DMS 273 treated with DMSO at 0.1 percent for 48 hours (cell line): Measurements from ENCODE around the gene RASGRF2.

ENCODE experiments used
- DNase-seq: peaks from one replicate; lab custom pipeline; 2025; lab: John Stamatoyannopoulos, UW

The RASGRF2 gene

GRCh38 chr5:81136557-81136956 lies 176.4 kb downstream of the RASGRF2 start:
- no peak for DNase-seq

GRCh38 chr5:81137833-81138232 lies 177.7 kb downstream of the RASGRF2 start:
- no peak for DNase-seq

- DNase-seq = no peak
Observed at GRCh38 chr5:81140441-81140840, 180.3 kb downstream of the RASGRF2 start.

- DNase-seq = no peak
Observed at GRCh38 chr5:81140943-81141342, 180.8 kb downstream of the RASGRF2 start.

GRCh38 chr5:81142108-81142507 lies 181.9 kb downstream of the RASGRF2 start:
- DNase-seq = no peak

- DNase-seq = no peak
Observed at GRCh38 chr5:81145329-81145935, 185.3 kb downstream of the RASGRF2 start.

- no peak for DNase-seq
Observed at GRCh38 chr5:81146031-81146430, 185.9 kb downstream of the RASGRF2 start.

- DNase-seq = no peak
Observed at GRCh38 chr5:81147011-81147885, 187.1 kb downstream of the RASGRF2 start.

GRCh38 chr5:81147886-81148571 lies 187.9 kb downstream of the RASGRF2 start:
- no peak for DNase-seq

- no peak for DNase-seq
Observed at GRCh38 chr5:81151546-81151945, 191.4 kb downstream of the RASGRF2 start.

- DNase-seq = no peak
Observed at GRCh38 chr5:81154725-81155124, 194.6 kb downstream of the RASGRF2 start.

GRCh38 chr5:81156732-81157131 lies 196.6 kb downstream of the RASGRF2 start:
- DNase-seq = no peak

GRCh38 chr5:81161012-81161601 lies 200.9 kb downstream of the RASGRF2 start:
- no peak for DNase-seq

- no peak for DNase-seq
Observed at GRCh38 chr5:81162501-81162900, 202.3 kb downstream of the RASGRF2 start.

- no peak for DNase-seq
Observed at GRCh38 chr5:81163651-81164050, 203.5 kb downstream of the RASGRF2 start.

- no peak for DNase-seq
Observed at GRCh38 chr5:81164476-81164875, 204.3 kb downstream of the RASGRF2 start.

- no peak for DNase-seq
Observed at GRCh38 chr5:81164936-81165335, 204.8 kb downstream of the RASGRF2 start.

GRCh38 chr5:81165493-81166119 lies 205.4 kb downstream of the RASGRF2 start:
- peak; percentile 30 for DNase-seq

GRCh38 chr5:81166430-81166829 lies 206.3 kb downstream of the RASGRF2 start:
- DNase-seq = no peak

- DNase-seq = no peak
Observed at GRCh38 chr5:81167078-81167477, 206.9 kb downstream of the RASGRF2 start.

GRCh38 chr5:81167544-81167943 lies 207.4 kb downstream of the RASGRF2 start:
- no peak for DNase-seq

- DNase-seq = no peak
Observed at GRCh38 chr5:81169924-81170323, 209.8 kb downstream of the RASGRF2 start.
